ENCODE data around the gene LZTR1. TPM values are rescaled to one million over a fixed set of nuclear protein-coding genes. Genes with fewer than 3 reads are reported as not detected.

The LZTR1 gene
- total and polyA plus RNA-seq, 2 of the 8 experiments (the other 6 are each of a cell fraction or from before 2014, with no cell fraction given) = 22.3 to 31.0 TPM

DNA sequence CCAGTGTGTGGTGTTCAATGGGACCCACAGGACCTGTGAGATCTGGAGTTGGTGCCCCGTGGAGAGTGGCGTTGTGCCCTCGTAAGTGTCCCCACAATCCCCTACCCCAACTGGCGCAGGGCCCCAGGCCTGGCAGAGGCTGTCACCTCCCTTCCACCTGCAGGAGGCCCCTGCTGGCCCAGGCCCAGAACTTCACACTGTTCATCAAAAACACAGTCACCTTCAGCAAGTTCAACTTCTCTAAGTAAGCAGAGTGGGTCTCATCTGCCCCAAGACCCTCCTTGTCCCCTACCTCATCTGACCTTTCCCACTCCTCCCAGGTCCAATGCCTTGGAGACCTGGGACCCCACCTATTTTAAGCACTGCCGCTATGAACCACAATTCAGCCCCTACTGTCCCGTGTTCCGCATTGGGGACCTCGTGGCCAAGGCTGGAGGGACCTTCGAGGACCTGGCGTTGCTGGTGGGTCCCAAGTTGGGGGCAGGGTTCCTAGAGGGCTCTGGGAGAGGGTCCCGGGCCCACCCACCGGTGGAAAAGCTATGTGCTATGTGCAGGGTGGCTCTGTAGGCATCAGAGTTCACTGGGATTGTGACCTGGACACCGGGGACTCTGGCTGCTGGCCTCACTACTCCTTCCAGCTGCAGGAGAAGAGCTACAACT lies 41.0 kb downstream of the LZTR1 start:
- no peaks in the 10 kb centered on the region for H3K79me2 ChIP-seq (ENCODE audit: control insufficient read depth in 1 of 2, insufficient read depth in 2 of 2, low read length in 2 of 2)
- no peaks in the 10 kb centered on the region for H3K27me3 ChIP-seq (replicated peaks in 1 of 4; ENCODE audit: control insufficient read depth in 3 of 4, extremely low read depth in 1 of 4, insufficient read depth in 3 of 4, low read length in 3 of 4)
- no peak overlapping the region for H2BK120ac ChIP-seq (replicated peaks; ENCODE audit: low read depth, low read length)
- no peak overlapping the region for H3K23ac ChIP-seq (ENCODE audit: insufficient read length)
- H3K56ac ChIP-seq (replicated peaks; ENCODE audit: insufficient read length, low read depth, low read length) = no peak overlapping the region
- no peak overlapping the region for H3K14ac ChIP-seq (ENCODE audit: insufficient read length)
- H4K8ac ChIP-seq (ENCODE audit: extremely low read depth, insufficient read depth, low read length) = peak overlapping the region; percentile 25
- no peak overlapping the region for H2BK15ac ChIP-seq (ENCODE audit: low read length)
- ChIA-PET POLR2A (ENCODE audit: partially characterized antibody) (interaction anchor here (1.1 kb wide), 1 partner anchor 22 kb away, joined by 3 read pairs; no protein-coding TSS in a partner anchor), CTCF (ENCODE audit: partially characterized antibody) (interaction anchor here (0.8 to 1.2 kb wide), 3 partner anchors 18 to 33 kb away, joined by 3 to 5 read pairs (median 3); partner anchors contain the start of gene LRRC74B)
- H4K20me1 ChIP-seq (replicated peaks in 1 of 2; ENCODE audit: control insufficient read depth in 1 of 2, insufficient read depth in 2 of 2, low read length in 2 of 2) = no peaks in the 10 kb centered on the region
- H4K5ac ChIP-seq (ENCODE audit: insufficient read length, low read depth, low read length) = no peak overlapping the region
- H3K23me2 ChIP-seq (ENCODE audit: low read depth, low read length) = no peaks in the 10 kb centered on the region
- H3K27ac ChIP-seq (ENCODE audit: low read depth, low read length) = no peak overlapping the region
- no peak for FAIRE-seq
- no peak overlapping the region for H2AK5ac ChIP-seq (ENCODE audit: low read depth, low read length)
- no peaks in the 10 kb centered on the region for H3K79me1 ChIP-seq (ENCODE audit: low read depth, low read length)
- H2BK20ac ChIP-seq (ENCODE audit: low read length) = no peak overlapping the region
- H4K91ac ChIP-seq (replicated peaks; ENCODE audit: insufficient read length, low read length) = no peak overlapping the region
- H3K4me3 ChIP-seq (ENCODE audit: extremely low read depth in 1 of 4, insufficient read depth in 2 of 4, low read depth in 3 of 4, low read length in 4 of 4) = no peak overlapping the region
- no peak overlapping the region for H3K4ac ChIP-seq (replicated peaks; ENCODE audit: insufficient read length, low read depth, low read length)
- no peak overlapping the region for H2BK5ac ChIP-seq (ENCODE audit: low read depth, low read length)
- no peaks in the 10 kb centered on the region for H3K36me3 ChIP-seq (ENCODE audit: control insufficient read depth in 2 of 4, insufficient read depth in 4 of 4, low read length in 3 of 4)
- WGBS, 2 experiments (ENCODE audit: extremely low coverage in 1 of 2, insufficient coverage in 1 of 2, insufficient read length in 1 of 2, insufficient replicate concordance in 2 of 2, low coverage in 1 of 2, low lambda C conversion rate in 2 of 2, missing lambda C conversion rate in 1 of 2) = 90% methylated on average over 13 of the region's 13 CpGs; no CpG with 5 or more reads in 1 of the 2 experiments
- H3K9me3 ChIP-seq (ENCODE audit: insufficient read depth in 2 of 2, low read depth in 1 of 2, low read length in 1 of 2) = no peaks in the 10 kb centered on the region
- no peak overlapping the region for H3K18ac ChIP-seq (ENCODE audit: extremely low read depth, low read length)
- H3K9ac ChIP-seq (replicated peaks in 1 of 4; ENCODE audit: extremely low read depth in 1 of 4, low read depth in 3 of 4, low read length in 3 of 4) = no peak overlapping the region
- H2AFZ ChIP-seq (ENCODE audit: low read length) = no peak overlapping the region
- no peak for DNase-seq (ENCODE audit: low read depth in 1 of 2, low spot score in 2 of 2)
- no peak overlapping the region for H3K4me2 ChIP-seq (ENCODE audit: insufficient read depth in 1 of 2, low read depth in 2 of 2, low read length in 2 of 2)
- peaks cover 0 to 2% (median 0%) of the 10 kb centered on the region in 4 experiments; a peak in 1 of 7 replicates for H3K4me1 ChIP-seq (replicated peaks in 1 of 4; ENCODE audit: control insufficient read depth in 3 of 4, insufficient read depth in 4 of 4, low read length in 3 of 4)
- no peak overlapping the region for H2BK12ac ChIP-seq (ENCODE audit: low read depth, low read length)
- no peak for TF ChIP-seq POLR2AphosphoS5 (IDR thresholded peaks at IDR 0.05; ENCODE audit: low read depth, low read length)
- TF ChIP-seq, protein P1, sequence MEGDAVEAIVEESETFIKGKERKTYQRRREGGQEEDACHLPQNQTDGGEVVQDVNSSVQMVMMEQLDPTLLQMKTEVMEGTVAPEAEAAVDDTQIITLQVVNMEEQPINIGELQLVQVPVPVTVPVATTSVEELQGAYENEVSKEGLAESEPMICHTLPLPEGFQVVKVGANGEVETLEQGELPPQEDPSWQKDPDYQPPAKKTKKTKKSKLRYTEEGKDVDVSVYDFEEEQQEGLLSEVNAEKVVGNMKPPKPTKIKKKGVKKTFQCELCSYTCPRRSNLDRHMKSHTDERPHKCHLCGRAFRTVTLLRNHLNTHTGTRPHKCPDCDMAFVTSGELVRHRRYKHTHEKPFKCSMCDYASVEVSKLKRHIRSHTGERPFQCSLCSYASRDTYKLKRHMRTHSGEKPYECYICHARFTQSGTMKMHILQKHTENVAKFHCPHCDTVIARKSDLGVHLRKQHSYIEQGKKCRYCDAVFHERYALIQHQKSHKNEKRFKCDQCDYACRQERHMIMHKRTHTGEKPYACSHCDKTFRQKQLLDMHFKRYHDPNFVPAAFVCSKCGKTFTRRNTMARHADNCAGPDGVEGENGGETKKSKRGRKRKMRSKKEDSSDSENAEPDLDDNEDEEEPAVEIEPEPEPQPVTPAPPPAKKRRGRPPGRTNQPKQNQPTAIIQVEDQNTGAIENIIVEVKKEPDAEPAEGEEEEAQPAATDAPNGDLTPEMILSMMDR (IDR thresholded peaks at IDR 0.05; ENCODE audit: control extremely low read depth in 1 of 3, insufficient read depth in 1 of 3, low read depth in 1 of 3, low read length in 3 of 3) = peak in 2 of 3 experiments; percentile 30 to 35; a peak in 3 of 4 replicates
